ENCODE data around the gene ELF4.

GRCh38 chrX:130027569-130027968, 82.7 kb downstream of the ELF4 start:
- TF ChIP-seq CTCF (IDR thresholded peaks at IDR 0.05) (no peak), POLR2AphosphoS5 (IDR thresholded peaks at IDR 0.05) (no peak), POLR2A (IDR thresholded peaks at IDR 0.05) (no peak)

Measured in prostate gland (tissue), 2 donors.